ENCODE data around the gene WNT11. TPM values are rescaled to one million over a fixed set of nuclear protein-coding genes. Genes with fewer than 3 reads are reported as not detected.

Gene WNT11
- total RNA-seq, 4 donors from 2014 or later, result 4.2 to 11.4 (median 7.4) TPM

- no peak for DNase-seq (ENCODE audit: low spot score in 2 of 2)
- intact Hi-C loops (cut with DNase I; ENCODE audit: low total_unique reads), result no loop called here
- WGBS, 2 donors, result 95 to 100% methylated on average over 2 to 6 of the region's 6 CpGs
- TF ChIP-seq CTCF (IDR thresholded peaks at IDR 0.05) (no peak), POLR2A (IDR thresholded peaks at IDR 0.05) (no peak)
- no peak overlapping the region for H3K4me3 ChIP-seq (ENCODE audit: low read depth, poor library complexity, severe bottlenecking)
Measured at GRCh38 chr11:76177250-76177686, 29.0 kb downstream of the WNT11 start.

DNA sequence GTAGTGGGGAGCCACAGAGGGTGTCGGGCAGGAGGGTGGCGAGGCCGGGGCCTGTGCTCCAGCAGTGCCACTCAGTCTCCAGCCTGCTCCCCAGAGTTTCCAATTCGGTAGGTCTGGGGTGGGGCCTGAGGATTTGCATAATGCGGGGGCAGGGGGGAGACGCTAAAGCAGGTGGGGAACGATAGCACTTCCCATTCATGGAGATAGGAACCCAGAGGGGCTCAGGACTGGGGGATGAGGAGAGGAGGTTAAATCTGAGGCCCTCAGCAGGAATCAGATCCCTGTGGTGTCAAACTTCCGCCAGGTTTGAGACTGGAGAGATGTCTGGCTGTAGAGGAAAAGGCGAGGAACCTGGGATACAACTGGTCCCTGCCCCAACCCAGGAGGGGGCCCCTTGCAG, 29.8 kb downstream of the WNT11 start:
- no peak overlapping the region for H3K4me3 ChIP-seq (ENCODE audit: low read depth, poor library complexity, severe bottlenecking)
- TF ChIP-seq POLR2A (IDR thresholded peaks at IDR 0.05) (no peak), CTCF (IDR thresholded peaks at IDR 0.05) (no peak)
- 87 to 93% methylated on average over 9 of the region's 9 CpGs for WGBS, 2 donors
- intact Hi-C loops (cut with DNase I; ENCODE audit: low total_unique reads), result no loop called here
- no peak for DNase-seq (ENCODE audit: low spot score in 2 of 2)

DNA sequence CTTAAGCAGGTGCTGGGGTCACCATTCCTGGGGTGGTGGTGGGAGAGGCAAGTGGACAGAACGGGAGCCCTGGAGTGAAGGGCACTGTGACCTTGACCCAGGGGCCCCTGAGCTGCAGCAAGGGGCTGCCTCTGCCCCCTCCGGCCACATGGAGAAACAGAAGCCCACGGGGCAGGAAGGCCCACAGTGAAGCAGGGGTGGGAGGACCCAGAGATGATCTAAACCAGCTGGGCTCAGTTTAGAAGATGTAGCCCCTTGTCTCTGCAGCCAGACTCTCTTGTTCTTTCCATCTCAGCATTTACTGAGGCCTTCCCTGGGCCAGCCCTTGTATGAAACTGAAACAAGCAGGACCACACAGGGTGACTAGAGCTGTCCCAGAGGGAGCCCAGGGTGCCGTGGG, 30.5 kb downstream of the WNT11 start:
- no peak for DNase-seq (ENCODE audit: low spot score in 2 of 2)
- intact Hi-C loops (cut with DNase I; ENCODE audit: low total_unique reads), result no loop called here
- WGBS, 2 donors, result 77 to 78% methylated on average over 4 of the region's 4 CpGs

GRCh38 chr11:76174330-76174729, 32.0 kb downstream of the WNT11 start:
- no peak for TF ChIP-seq POLR2A (IDR thresholded peaks at IDR 0.05)
- TF ChIP-seq CTCF (IDR thresholded peaks at IDR 0.05), result no peak
- DNase-seq (ENCODE audit: low spot score in 2 of 2), result no peak
- intact Hi-C loops (cut with DNase I; ENCODE audit: low total_unique reads), result no loop called here
- 90% methylated on average over 5 of the region's 5 CpGs for WGBS, 2 donors
- no peak overlapping the region for H3K4me3 ChIP-seq (ENCODE audit: low read depth, poor library complexity, severe bottlenecking)

More for the DNA sequence above, 30.5 kb downstream of the WNT11 start:
- TF ChIP-seq CTCF (IDR thresholded peaks at IDR 0.05), result no peak
- TF ChIP-seq POLR2A (IDR thresholded peaks at IDR 0.05), result no peak
- no peak overlapping the region for H3K4me3 ChIP-seq (ENCODE audit: low read depth, poor library complexity, severe bottlenecking)

GRCh38 chr11:76173663-76174062, 32.6 kb downstream of the WNT11 start:
- no peak overlapping the region for H3K4me3 ChIP-seq (ENCODE audit: low read depth, poor library complexity, severe bottlenecking)
- no peak for DNase-seq (ENCODE audit: low spot score in 2 of 2)
- no peak for TF ChIP-seq CTCF (IDR thresholded peaks at IDR 0.05)
- intact Hi-C loops (cut with DNase I; ENCODE audit: low total_unique reads), result no loop called here
- 73 to 80% methylated on average over 8 of the region's 8 CpGs for WGBS, 2 donors

DNA sequence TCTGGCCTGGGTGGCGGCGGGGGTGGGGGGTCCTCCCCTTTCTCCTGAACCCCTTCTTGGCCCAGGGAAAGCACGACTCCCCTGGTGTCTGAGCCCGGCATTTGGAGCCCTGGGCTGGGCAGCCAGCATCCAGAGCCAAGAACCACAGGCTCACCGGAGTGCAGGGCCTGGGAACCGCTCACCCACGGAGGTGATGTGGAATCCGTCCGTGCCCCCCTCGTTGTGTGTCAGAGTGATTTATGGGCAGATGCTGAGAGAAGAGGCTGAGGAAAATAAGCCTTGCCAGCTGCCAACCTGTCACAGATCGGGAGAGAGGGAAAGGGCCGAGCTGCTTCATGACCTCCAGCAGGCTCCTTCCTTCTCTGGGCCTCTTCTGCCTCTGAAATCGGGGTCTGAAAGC, 33.7 kb downstream of the WNT11 start:
- TF ChIP-seq POLR2A (IDR thresholded peaks at IDR 0.05), result no peak
- no peak for TF ChIP-seq CTCF (IDR thresholded peaks at IDR 0.05)
- WGBS, 2 donors, result 59 to 68% methylated on average over 13 of the region's 13 CpGs
- no peak overlapping the region for H3K4me3 ChIP-seq (ENCODE audit: low read depth, poor library complexity, severe bottlenecking)
- intact Hi-C loops (cut with DNase I; ENCODE audit: low total_unique reads), result no loop called here
- no peak for DNase-seq (ENCODE audit: low spot score in 2 of 2)
